ENCODE results near the gene EXPH5.
A peak's percentile ranks its signal among the peaks of the same experiment; 100 is the strongest.

Gene EXPH5

GRCh38 chr11:108468478-108468864 is 125.1 kb downstream of the EXPH5 start:
- DNase-seq (ENCODE audit: low read depth): no peak

- peak; percentile 84 for DNase-seq (ENCODE audit: low read depth)
These were observed 126.3 kb downstream of the EXPH5 start, which contains the start of gene C11orf65 for GRCh38 chr11:108467091-108467823. Gene C11orf65 (minus strand): TSS chr11:108467529. CDS start chr11:108461559, 5,970 bp downstream.

DNA sequence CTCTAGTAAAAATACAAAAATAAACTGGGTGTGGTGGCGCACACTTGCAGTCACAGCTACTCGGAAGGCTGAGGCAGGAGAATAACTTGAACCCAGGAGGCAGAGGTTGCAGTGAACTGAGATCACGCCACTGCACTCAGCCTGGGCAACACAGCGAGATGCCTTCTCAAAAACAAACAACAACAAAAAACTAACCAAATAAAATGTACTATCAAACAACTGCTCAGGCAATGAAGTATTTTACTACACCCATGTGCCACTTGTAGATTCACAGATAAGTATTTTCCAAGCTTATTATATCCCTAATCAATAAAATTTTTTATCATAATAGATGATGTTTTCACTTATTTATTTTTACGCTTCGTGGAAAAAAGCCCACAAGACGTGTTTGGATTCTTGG is 127.2 kb downstream of the EXPH5 start:
- DNase-seq (ENCODE audit: low read depth): no peak

All from stimulated activated CD8-positive, alpha-beta memory T cell treated with anti-CD3 and anti-CD28 coated beads, Interleukin-4, amount 100 ng/mL, for 24 hours (primary cell).